ENCODE results near the gene BAG1.

DNA sequence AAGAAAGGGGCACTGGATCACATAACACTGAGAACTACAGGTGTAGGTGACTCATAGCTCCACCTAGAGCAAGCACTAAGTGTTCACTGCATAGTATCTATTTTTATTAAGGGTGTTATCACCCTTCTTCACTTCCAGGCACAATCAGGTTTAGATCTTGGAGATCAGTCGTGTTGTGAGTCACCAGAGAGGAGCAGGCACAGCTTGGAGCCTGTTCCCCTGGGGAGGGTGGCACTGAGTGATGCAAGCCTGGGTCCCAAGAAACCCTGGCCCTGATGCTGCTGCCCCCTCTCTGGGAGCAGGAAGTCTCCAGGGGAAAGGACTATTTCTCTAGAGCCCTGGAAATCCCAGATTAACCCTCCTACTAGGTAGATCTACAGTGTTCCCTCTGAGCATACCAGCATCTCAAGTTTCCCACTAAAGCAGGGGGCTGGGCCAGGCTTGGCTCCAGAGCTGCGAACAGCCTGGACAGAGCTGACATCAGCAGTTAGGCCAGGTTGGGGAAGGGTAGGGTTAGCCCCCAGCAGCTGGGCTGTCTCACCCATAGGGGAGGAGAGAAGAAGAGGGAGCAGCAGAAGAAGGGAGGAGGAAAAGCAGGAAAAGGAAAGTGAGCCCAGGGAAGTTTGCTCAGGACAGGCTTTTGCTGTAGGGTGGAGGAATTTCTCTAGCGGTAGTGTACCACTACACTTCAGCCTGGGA lies 52.7 kb downstream of the BAG1 start:
- TF ChIP-seq, protein P1, sequence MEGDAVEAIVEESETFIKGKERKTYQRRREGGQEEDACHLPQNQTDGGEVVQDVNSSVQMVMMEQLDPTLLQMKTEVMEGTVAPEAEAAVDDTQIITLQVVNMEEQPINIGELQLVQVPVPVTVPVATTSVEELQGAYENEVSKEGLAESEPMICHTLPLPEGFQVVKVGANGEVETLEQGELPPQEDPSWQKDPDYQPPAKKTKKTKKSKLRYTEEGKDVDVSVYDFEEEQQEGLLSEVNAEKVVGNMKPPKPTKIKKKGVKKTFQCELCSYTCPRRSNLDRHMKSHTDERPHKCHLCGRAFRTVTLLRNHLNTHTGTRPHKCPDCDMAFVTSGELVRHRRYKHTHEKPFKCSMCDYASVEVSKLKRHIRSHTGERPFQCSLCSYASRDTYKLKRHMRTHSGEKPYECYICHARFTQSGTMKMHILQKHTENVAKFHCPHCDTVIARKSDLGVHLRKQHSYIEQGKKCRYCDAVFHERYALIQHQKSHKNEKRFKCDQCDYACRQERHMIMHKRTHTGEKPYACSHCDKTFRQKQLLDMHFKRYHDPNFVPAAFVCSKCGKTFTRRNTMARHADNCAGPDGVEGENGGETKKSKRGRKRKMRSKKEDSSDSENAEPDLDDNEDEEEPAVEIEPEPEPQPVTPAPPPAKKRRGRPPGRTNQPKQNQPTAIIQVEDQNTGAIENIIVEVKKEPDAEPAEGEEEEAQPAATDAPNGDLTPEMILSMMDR (IDR thresholded peaks at IDR 0.05; ENCODE audit: insufficient read depth, low read length, poor library complexity, severe bottlenecking), result no peak
- no peak for TF ChIP-seq EZH2phosphoT487 (conservative IDR thresholded peaks at IDR 0.05; ENCODE audit: low read length)

All from SU-DHL-6 (cell line).